Measurements from ENCODE around the gene EPHA4.

GRCh38 chr2:221374234-221374633 is 197.9 kb downstream of the EPHA4 start:
- TF ChIP-seq RCOR1 (IDR thresholded peaks at IDR 0.05; ENCODE audit: insufficient replicate concordance, low read length) (no peak), CTCF (conservative IDR thresholded peaks at IDR 0.05; ENCODE audit: low read depth, low read length) (no peak), BHLHE40 (IDR thresholded peaks at IDR 0.05; ENCODE audit: low read depth, low read length) (no peak), POLR2A (IDR thresholded peaks at IDR 0.05; ENCODE audit: low read depth, low read length) (no peak)
